ENCODE measurements around the gene RUFY4. TPM values are rescaled to one million over a fixed set of nuclear protein-coding genes. Genes with fewer than 3 reads are reported as not detected.

Gene RUFY4
- total RNA-seq, 1 experiment from 2014 or later, result 0.21 TPM

DNA sequence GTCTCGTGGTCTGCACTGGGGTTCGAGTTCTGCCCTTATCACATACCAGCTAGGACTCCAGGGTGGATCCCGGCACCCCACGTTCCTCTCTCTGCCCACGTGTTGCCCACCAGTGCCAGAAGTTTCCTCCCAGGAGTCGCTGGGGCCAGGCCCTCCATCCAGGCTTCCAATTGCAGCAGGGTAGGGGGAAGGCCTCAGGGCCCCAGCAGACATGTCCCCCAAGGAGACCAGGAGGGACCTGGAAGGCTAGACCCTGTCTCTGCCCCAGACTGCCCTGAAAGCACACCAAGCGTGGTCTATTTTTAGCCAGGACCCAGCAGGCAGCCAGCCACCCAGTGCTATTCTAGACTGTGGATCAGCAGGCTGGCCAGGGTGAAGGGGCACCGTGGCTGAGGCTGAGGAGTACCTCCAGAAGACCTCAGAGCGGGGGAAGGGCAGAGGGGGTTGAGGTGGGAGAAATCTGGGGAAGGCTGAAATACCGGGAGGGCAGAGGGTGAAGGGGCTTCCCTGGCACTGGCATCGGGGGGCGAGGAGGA is 47.4 kb upstream of the RUFY4 start:
- no peaks in the 10 kb centered on the region for H3K4me1 Mint-ChIP-seq (ENCODE audit: low read depth, unreplicated experiment)
- H3K4me3 Mint-ChIP-seq (ENCODE audit: low read depth, unreplicated experiment), result no peak overlapping the region
- no peaks in the 10 kb centered on the region for H3K36me3 Mint-ChIP-seq (ENCODE audit: insufficient read depth, unreplicated experiment)
- CTCF ChIA-PET, result no interaction called here
- intact Hi-C loops (cut with micrococcal nuclease; ENCODE audit: unreplicated experiment), result no loop called here
- peaks cover 30% of the 10 kb centered on the region for H3K27me3 Mint-ChIP-seq (ENCODE audit: unreplicated experiment)
- no peak for DNase-seq
- no peak overlapping the region for H3K27ac Mint-ChIP-seq (ENCODE audit: unreplicated experiment)
- TF ChIP-seq, protein P1, sequence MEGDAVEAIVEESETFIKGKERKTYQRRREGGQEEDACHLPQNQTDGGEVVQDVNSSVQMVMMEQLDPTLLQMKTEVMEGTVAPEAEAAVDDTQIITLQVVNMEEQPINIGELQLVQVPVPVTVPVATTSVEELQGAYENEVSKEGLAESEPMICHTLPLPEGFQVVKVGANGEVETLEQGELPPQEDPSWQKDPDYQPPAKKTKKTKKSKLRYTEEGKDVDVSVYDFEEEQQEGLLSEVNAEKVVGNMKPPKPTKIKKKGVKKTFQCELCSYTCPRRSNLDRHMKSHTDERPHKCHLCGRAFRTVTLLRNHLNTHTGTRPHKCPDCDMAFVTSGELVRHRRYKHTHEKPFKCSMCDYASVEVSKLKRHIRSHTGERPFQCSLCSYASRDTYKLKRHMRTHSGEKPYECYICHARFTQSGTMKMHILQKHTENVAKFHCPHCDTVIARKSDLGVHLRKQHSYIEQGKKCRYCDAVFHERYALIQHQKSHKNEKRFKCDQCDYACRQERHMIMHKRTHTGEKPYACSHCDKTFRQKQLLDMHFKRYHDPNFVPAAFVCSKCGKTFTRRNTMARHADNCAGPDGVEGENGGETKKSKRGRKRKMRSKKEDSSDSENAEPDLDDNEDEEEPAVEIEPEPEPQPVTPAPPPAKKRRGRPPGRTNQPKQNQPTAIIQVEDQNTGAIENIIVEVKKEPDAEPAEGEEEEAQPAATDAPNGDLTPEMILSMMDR (IDR thresholded peaks at IDR 0.05; ENCODE audit: unreplicated experiment), result no peak
- H3K9me3 Mint-ChIP-seq (ENCODE audit: low read depth, unreplicated experiment), result no peaks in the 10 kb centered on the region
- no TSS peak for BruUV-seq (replicated peaks)

DNA sequence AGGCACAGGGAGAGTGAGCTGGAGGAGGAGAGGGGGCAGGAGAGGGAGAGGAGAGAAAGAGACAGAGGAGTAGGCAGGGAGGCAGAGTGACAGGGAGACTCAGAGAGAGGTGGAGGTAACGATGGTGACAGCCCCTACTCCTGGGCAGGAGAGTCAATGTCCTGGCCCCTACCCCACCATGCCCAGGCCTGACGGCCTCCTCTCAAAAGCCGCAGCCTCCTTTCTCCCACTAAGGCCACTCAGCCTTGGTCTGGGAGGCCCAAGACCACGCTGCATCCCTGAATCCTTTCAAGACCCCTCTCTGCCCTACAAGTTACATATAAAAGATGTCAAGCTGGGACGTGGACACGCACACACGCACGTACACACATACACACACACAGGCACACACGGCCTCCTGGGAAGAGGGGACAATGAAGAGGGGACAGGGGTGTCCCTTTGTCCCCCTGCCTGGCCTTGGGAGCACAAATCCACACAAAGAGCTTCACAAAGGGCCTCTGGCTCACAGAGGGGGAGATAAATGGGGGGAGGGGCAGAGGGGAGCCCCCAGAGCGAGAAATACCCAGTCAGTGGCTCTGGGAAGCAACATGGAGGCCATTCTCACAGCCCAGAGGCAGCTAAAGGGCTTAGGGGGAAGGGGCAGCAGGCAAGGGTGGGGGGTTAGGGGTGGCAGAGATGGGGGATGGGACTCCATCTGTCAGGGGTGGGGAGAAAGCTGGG is 46.8 kb upstream of the RUFY4 start:
- DNase-seq, result no peak
- Mint-ChIP-seq H3K27me3 (ENCODE audit: unreplicated experiment) (peaks cover 27% of the 10 kb centered on the region), H3K27ac (ENCODE audit: unreplicated experiment) (no peak overlapping the region), H3K4me1 (ENCODE audit: low read depth, unreplicated experiment) (no peaks in the 10 kb centered on the region), H3K36me3 (ENCODE audit: insufficient read depth, unreplicated experiment) (no peaks in the 10 kb centered on the region), H3K9me3 (ENCODE audit: low read depth, unreplicated experiment) (no peaks in the 10 kb centered on the region), H3K4me3 (ENCODE audit: low read depth, unreplicated experiment) (no peak overlapping the region)
- TF ChIP-seq, protein P1 (IDR thresholded peaks at IDR 0.05; ENCODE audit: unreplicated experiment), result no peak
- BruUV-seq (replicated peaks), result no TSS peak
- intact Hi-C loops (cut with micrococcal nuclease; ENCODE audit: unreplicated experiment), result no loop called here
- CTCF ChIA-PET, result interaction anchor here (0.6 kb wide), 1 partner anchor 217 kb away, joined by 7 read pairs; no protein-coding TSS in a partner anchor

DNA sequence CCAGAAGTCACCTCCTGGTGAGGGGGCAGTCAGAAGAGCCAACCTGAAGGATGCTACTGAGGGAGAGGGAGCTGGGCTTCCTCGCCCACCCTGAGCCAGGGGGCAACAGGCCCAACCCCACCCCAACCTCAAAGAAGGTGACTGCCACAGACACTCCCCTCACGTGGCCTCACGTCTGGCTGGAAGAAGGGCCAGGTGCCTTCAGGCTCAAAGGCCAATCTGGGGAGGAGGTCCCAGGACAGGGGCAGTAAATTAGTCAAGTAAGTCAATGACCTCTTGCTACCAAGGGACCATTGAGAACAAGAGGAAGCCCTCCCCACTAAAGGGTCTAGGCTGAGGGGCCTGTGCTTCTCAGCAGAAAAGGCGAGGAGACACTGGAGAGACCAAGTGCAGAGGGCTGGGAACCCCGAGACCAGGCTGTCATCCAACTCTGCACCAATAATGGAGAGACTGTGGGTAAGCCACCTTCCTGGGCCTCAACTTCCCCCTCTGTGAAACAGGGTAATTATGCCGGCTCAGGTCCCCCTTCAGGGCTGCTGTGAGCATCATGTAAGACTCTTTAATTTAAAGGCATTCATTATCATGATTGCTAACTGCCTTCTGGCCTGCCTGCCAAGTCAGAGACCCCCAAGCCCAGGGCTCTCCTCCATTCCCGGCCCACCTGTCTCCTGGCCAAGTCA is 46.1 kb upstream of the RUFY4 start:
- CTCF ChIA-PET, result no interaction called here
- Mint-ChIP-seq H3K9me3 (ENCODE audit: low read depth, unreplicated experiment) (no peaks in the 10 kb centered on the region), H3K36me3 (ENCODE audit: insufficient read depth, unreplicated experiment) (no peaks in the 10 kb centered on the region), H3K27ac (ENCODE audit: unreplicated experiment) (no peak overlapping the region), H3K4me1 (ENCODE audit: low read depth, unreplicated experiment) (no peaks in the 10 kb centered on the region), H3K27me3 (ENCODE audit: unreplicated experiment) (peaks cover 34% of the 10 kb centered on the region), H3K4me3 (ENCODE audit: low read depth, unreplicated experiment) (no peak overlapping the region)
- intact Hi-C loops (cut with micrococcal nuclease; ENCODE audit: unreplicated experiment), result no loop called here
- BruUV-seq (replicated peaks), result no TSS peak
- no peak for DNase-seq
- TF ChIP-seq, protein P1 (IDR thresholded peaks at IDR 0.05; ENCODE audit: unreplicated experiment), result no peak

DNA sequence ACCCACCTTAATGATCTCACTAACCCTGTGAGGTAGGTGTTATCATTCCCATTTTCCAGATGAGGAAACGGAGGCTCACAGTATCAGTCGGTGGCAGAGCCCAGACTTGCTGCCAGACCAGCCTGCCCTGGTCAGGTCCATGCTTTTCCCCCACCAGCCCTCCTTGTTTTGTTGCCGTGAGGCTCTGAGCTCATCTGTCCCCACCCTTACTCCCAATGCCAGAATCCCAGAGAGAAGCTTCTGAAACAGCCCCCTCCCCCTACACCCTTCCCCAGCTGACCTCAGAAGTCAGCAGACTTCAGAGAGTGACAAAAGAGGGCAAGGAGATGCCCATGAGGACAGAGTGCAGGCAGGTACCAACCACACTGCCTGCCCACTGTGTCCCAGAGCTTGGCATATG is 45.4 kb upstream of the RUFY4 start:
- no peak overlapping the region for H3K4me3 Mint-ChIP-seq (ENCODE audit: low read depth, unreplicated experiment)
- no peaks in the 10 kb centered on the region for H3K9me3 Mint-ChIP-seq (ENCODE audit: low read depth, unreplicated experiment)
- intact Hi-C loops (cut with micrococcal nuclease; ENCODE audit: unreplicated experiment), result no loop called here
- TF ChIP-seq, protein P1 (IDR thresholded peaks at IDR 0.05; ENCODE audit: unreplicated experiment), result no peak
- no peak overlapping the region for H3K27ac Mint-ChIP-seq (ENCODE audit: unreplicated experiment)
- no peaks in the 10 kb centered on the region for H3K36me3 Mint-ChIP-seq (ENCODE audit: insufficient read depth, unreplicated experiment)
- CTCF ChIA-PET, result no interaction called here
- H3K4me1 Mint-ChIP-seq (ENCODE audit: low read depth, unreplicated experiment), result no peaks in the 10 kb centered on the region
- peaks cover 35% of the 10 kb centered on the region for H3K27me3 Mint-ChIP-seq (ENCODE audit: unreplicated experiment)
- no TSS peak for BruUV-seq (replicated peaks)
- no peak for DNase-seq
